Measurements from ENCODE around the gene SEMA5B. TPM values are rescaled to one million over a fixed set of nuclear protein-coding genes. Genes with fewer than 3 reads are reported as not detected.
A peak's percentile ranks its signal among the peaks of the same experiment; 100 is the strongest.

Gene SEMA5B
- total and polyA plus RNA-seq, 2 experiments from 2014 or later: 8.0 to 26.8 TPM

- Mint-ChIP-seq H3K27me3 (ENCODE audit: insufficient read depth, low read depth, poor library complexity) (peaks cover 7% of the 10 kb centered on the region), H3K9me3 (no peaks in the 10 kb centered on the region), H3K27ac (no peak overlapping the region), H3K36me3 (ENCODE audit: low read depth) (no peaks in the 10 kb centered on the region; the same call in 2 of the 3 replicates), H3K4me3 (no peak overlapping the region), H3K4me1 (peaks cover 62% of the 10 kb centered on the region)
- no peaks in the 10 kb centered on the region for H3F3A ChIP-seq (replicated peaks; ENCODE audit: low read depth)
- H2AFZ ChIP-seq: no peak overlapping the region
- DNase-seq (ENCODE audit: low spot score) (no peak), ATAC-seq (no peak)
- H3K27me3 ChIP-seq (ENCODE audit: insufficient read depth): no peaks in the 10 kb centered on the region
- no peak overlapping the region for H3K27ac ChIP-seq (ENCODE audit: low read depth)
- no peaks in the 10 kb centered on the region; the same call in 1 of the 2 replicates for H3K79me2 ChIP-seq (replicated peaks; ENCODE audit: insufficient read depth)
- no peaks in the 10 kb centered on the region for H3K9me2 ChIP-seq (ENCODE audit: insufficient read depth)
- no peaks in the 10 kb centered on the region for H4K20me1 ChIP-seq (replicated peaks; ENCODE audit: insufficient read depth)
- H3K4me1 ChIP-seq (ENCODE audit: insufficient read depth): peaks cover 54% of the 10 kb centered on the region
- TF ChIP-seq REST (IDR thresholded peaks at IDR 0.05; ENCODE audit: unreplicated experiment): no peak
- TF ChIP-seq CREB1 (CRISPR knock-in tag; IDR thresholded peaks at IDR 0.05; ENCODE audit: low read depth): no peak
- no peak for TF ChIP-seq ETS1 (IDR thresholded peaks at IDR 0.05)
- no peak for TF ChIP-seq STAT1 (IDR thresholded peaks at IDR 0.05; ENCODE audit: unreplicated experiment)
- no peak for TF ChIP-seq ZNF462 (CRISPR knock-in tag; IDR thresholded peaks at IDR 0.05)
- TF ChIP-seq EZH2phosphoT487 (IDR thresholded peaks at IDR 0.05; ENCODE audit: unreplicated experiment): no peak
- no peak for TF ChIP-seq CTCF (conservative IDR thresholded peaks at IDR 0.05; ENCODE audit: low read depth in 2 of 2)
- TF ChIP-seq JUNB (IDR thresholded peaks at IDR 0.05; ENCODE audit: unreplicated experiment): no peak
- no peak for TF ChIP-seq NANOG (IDR thresholded peaks at IDR 0.05; ENCODE audit: borderline replicate concordance)
- TF ChIP-seq ZNF331 (CRISPR knock-in tag; IDR thresholded peaks at IDR 0.05; ENCODE audit: low read depth): no peak
- no peak for TF ChIP-seq POLR2AphosphoS5 (IDR thresholded peaks at IDR 0.05; ENCODE audit: low read depth)
- no peak for TF ChIP-seq EZH2 (IDR thresholded peaks at IDR 0.05; ENCODE audit: low read depth, unreplicated experiment)
- TF ChIP-seq ZNF114 (CRISPR knock-in tag; IDR thresholded peaks at IDR 0.05): no peak
- H3K36me3 ChIP-seq (ENCODE audit: insufficient read depth): no peaks in the 10 kb centered on the region
- peak overlapping the region; percentile 35; the same call in 1 of the 2 replicates for H3K4me3 ChIP-seq
- peak overlapping the region; percentile 73 for H3K4me2 ChIP-seq
Measured at GRCh38 chr3:122973893-122974615, 53.5 kb downstream of the SEMA5B start.
